Measurements from ENCODE around the gene AK9.

DNA sequence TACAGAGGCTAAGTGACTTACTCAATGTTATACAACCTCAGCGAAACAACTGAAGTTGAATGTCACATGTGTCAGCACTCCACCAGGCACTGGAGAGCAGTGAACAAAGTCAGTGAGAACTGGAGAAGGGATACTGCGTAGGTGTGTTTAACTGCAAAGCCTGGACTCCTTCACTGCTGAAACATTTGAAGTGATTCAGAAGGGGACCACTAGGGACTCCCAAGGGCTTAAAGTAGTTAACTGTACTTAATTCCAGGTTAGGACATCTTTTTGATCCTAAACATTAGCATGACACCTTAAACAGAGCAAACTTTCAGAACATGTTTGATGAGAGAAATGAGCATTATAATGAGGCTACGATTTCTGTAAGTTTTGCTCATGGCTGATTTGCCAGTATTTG, 163.0 kb downstream of the AK9 start:
- TF ChIP-seq POLR2A (IDR thresholded peaks at IDR 0.05; ENCODE audit: low read length) = no peak
- TF ChIP-seq GATA1 (IDR thresholded peaks at IDR 0.05; ENCODE audit: low read depth, low read length) = no peak

All from erythroblast (primary cell).